ENCODE data around the gene STXBP5L.

Gene STXBP5L

DNA sequence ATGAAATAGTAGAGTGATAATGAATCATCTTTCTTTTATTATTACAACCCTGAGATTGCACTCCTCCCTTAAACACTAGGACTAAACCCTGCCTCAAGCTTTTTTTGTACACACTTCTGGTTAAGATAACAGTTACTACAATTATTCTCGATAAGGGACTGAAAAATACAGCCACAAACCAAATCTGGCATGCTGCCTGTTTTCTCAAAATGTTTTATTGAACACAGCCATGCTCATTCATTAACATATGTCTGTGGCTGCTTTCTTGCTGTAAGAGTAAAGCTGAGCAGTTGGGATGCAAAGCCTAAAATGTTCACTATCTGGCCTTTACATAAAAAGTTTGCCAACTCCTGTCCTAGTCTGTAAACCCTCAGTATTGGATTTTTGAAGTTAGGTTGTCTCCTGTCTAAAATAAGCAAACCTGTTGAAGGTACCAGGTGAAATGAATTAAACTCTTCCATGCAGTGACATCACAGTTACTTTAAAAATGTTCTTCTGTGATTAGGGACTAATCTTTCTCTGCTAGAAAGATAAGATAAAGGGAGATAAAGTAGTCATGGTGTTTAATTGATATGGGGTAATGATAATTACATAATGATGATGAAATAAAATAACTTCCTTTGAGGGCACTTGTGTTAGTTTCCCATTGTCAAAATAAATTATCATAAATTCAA lies 218.2 kb downstream of the STXBP5L start:
- Histone ChIP-seq H3K79me1 (replicated peaks; ENCODE audit: low read length, poor library complexity, severe bottlenecking) (no peaks in the 10 kb centered on the region), H3K4ac (ENCODE audit: low read depth in 1 of 2, low read length in 2 of 2) (no peak overlapping the region), H3K14ac (ENCODE audit: low read length in 2 of 2) (no peak overlapping the region), H4K8ac (ENCODE audit: low read length) (no peak overlapping the region), H3K9me3 (ENCODE audit: control insufficient read depth, low read length) (peaks cover 11% of the 10 kb centered on the region), H4K91ac (ENCODE audit: low read length) (no peak overlapping the region), H3K4me1 (ENCODE audit: control insufficient read depth, insufficient read depth, low read depth, low read length) (no peaks in the 10 kb centered on the region), H3K27me3 (ENCODE audit: control insufficient read depth in 1 of 2, insufficient read depth in 1 of 2, low read length in 2 of 2) (no peaks in the 10 kb centered on the region), H3K9ac (ENCODE audit: low read length) (no peak overlapping the region), H2AK5ac (ENCODE audit: low read length, severe bottlenecking) (no peak overlapping the region), H2BK120ac (ENCODE audit: low read depth, low read length) (no peak overlapping the region), H3K36me3 (ENCODE audit: control insufficient read depth in 1 of 2, insufficient read depth in 2 of 2, low read depth in 1 of 2, low read length in 2 of 2) (no peaks in the 10 kb centered on the region), H3K18ac (ENCODE audit: low read depth in 1 of 2, low read length in 2 of 2) (no peak overlapping the region), H3K4me2 (ENCODE audit: low read length, poor library complexity, severe bottlenecking) (no peak overlapping the region), H2BK15ac (ENCODE audit: low read depth, poor library complexity, severe bottlenecking) (no peak overlapping the region), H3K4me3 (ENCODE audit: insufficient read depth in 1 of 2, low read depth in 1 of 2, low read length in 2 of 2) (no peak overlapping the region), H3K27ac (ENCODE audit: low read length, poor library complexity, severe bottlenecking) (no peak overlapping the region), H3K23ac (ENCODE audit: low read length in 2 of 2) (no peak overlapping the region), H2BK5ac (ENCODE audit: low read depth, low read length, poor library complexity, severe bottlenecking) (no peak overlapping the region), H2BK12ac (ENCODE audit: low read length in 2 of 2) (no peak overlapping the region), H2AFZ (ENCODE audit: low read depth, low read length) (no peak overlapping the region)
- DNase-seq: no peak
- WGBS: 60% methylated on average over 1 of the region's 1 CpG

DNA sequence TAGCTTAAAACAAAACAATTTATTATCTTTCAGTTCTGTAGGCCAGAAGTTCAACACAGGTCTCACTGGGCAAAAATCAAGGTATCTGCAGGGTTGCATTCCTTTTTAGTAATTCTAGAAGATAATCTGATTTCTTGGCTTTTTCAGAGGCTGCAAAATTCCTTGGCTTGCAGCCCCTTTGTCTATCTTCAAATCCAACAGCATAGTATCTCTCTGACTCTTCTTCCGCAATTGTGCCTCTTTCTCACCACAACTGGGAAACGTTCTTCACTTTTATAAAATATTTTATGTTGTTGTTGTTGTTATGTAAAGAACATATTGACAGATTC lies 218.7 kb downstream of the STXBP5L start:
- Histone ChIP-seq H2BK12ac (ENCODE audit: low read length in 2 of 2) (no peak overlapping the region), H3K4me1 (ENCODE audit: control insufficient read depth, insufficient read depth, low read depth, low read length) (no peaks in the 10 kb centered on the region)

DNA sequence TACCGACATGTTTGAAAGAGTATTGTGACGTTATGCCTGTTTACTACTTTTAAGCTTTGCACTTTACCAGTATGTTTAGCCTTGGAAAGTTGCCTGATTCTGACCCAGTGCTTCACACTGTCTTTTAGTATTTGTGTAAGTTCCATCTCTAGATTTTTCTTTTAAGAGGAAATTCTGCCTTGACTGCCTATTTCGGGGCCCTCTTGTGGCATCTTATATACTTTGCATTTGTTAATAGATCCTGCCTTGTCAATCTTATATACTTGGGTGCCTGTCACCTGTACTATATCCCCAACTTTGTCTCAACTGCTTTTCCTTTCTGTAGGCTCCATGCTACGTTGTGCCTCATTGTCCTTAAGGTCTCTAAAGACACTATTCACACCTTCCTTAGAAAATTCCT lies 244.6 kb downstream of the STXBP5L start:
- Histone ChIP-seq H4K91ac (ENCODE audit: low read length) (no peak overlapping the region), H2BK120ac (ENCODE audit: low read depth, low read length) (no peak overlapping the region), H3K4me2 (ENCODE audit: low read length, poor library complexity, severe bottlenecking) (no peak overlapping the region), H3K27me3 (ENCODE audit: control insufficient read depth in 1 of 2, insufficient read depth in 1 of 2, low read length in 2 of 2) (no peaks in the 10 kb centered on the region), H2AFZ (ENCODE audit: low read depth, low read length) (no peak overlapping the region), H3K9me3 (ENCODE audit: control insufficient read depth, low read length) (peaks cover 14% of the 10 kb centered on the region), H3K27ac (ENCODE audit: low read length, poor library complexity, severe bottlenecking) (no peak overlapping the region), H3K4me1 (ENCODE audit: control insufficient read depth, insufficient read depth, low read depth, low read length) (no peaks in the 10 kb centered on the region), H3K9ac (ENCODE audit: low read length) (no peak overlapping the region), H3K4me3 (ENCODE audit: insufficient read depth in 1 of 2, low read depth in 1 of 2, low read length in 2 of 2) (no peak overlapping the region), H3K14ac (ENCODE audit: low read length in 2 of 2) (no peak overlapping the region), H4K8ac (ENCODE audit: low read length) (no peak overlapping the region), H2BK5ac (ENCODE audit: low read depth, low read length, poor library complexity, severe bottlenecking) (no peak overlapping the region), H2BK15ac (ENCODE audit: low read depth, poor library complexity, severe bottlenecking) (no peak overlapping the region), H3K18ac (ENCODE audit: low read depth in 1 of 2, low read length in 2 of 2) (no peak overlapping the region), H2BK12ac (ENCODE audit: low read length in 2 of 2) (no peak overlapping the region), H3K23ac (ENCODE audit: low read length in 2 of 2) (no peak overlapping the region), H2AK5ac (ENCODE audit: low read length, severe bottlenecking) (no peak overlapping the region), H3K36me3 (ENCODE audit: control insufficient read depth in 1 of 2, insufficient read depth in 2 of 2, low read depth in 1 of 2, low read length in 2 of 2) (no peaks in the 10 kb centered on the region), H3K4ac (ENCODE audit: low read depth in 1 of 2, low read length in 2 of 2) (no peak overlapping the region), H3K79me1 (replicated peaks; ENCODE audit: low read length, poor library complexity, severe bottlenecking) (no peaks in the 10 kb centered on the region)
- 58% methylated on average over 4 of the region's 4 CpGs for WGBS
- peak; percentile 2 for DNase-seq

More for the DNA sequence above, 218.7 kb downstream of the STXBP5L start:
- no peak overlapping the region for H3K9ac ChIP-seq (ENCODE audit: low read length)
- no peak overlapping the region for H2AK5ac ChIP-seq (ENCODE audit: low read length, severe bottlenecking)
- no peak overlapping the region for H2BK5ac ChIP-seq (ENCODE audit: low read depth, low read length, poor library complexity, severe bottlenecking)
- no peak overlapping the region for H3K14ac ChIP-seq (ENCODE audit: low read length in 2 of 2)
- no peak overlapping the region for H2AFZ ChIP-seq (ENCODE audit: low read depth, low read length)
- H2BK15ac ChIP-seq (ENCODE audit: low read depth, poor library complexity, severe bottlenecking): no peak overlapping the region
- H3K79me1 ChIP-seq (replicated peaks; ENCODE audit: low read length, poor library complexity, severe bottlenecking): no peaks in the 10 kb centered on the region
- H3K27ac ChIP-seq (ENCODE audit: low read length, poor library complexity, severe bottlenecking): no peak overlapping the region
- DNase-seq: no peak
- H3K18ac ChIP-seq (ENCODE audit: low read depth in 1 of 2, low read length in 2 of 2): no peak overlapping the region
- no peaks in the 10 kb centered on the region for H3K36me3 ChIP-seq (ENCODE audit: control insufficient read depth in 1 of 2, insufficient read depth in 2 of 2, low read depth in 1 of 2, low read length in 2 of 2)
- no peak overlapping the region for H2BK120ac ChIP-seq (ENCODE audit: low read depth, low read length)
- H3K4ac ChIP-seq (ENCODE audit: low read depth in 1 of 2, low read length in 2 of 2): no peak overlapping the region
- H3K4me2 ChIP-seq (ENCODE audit: low read length, poor library complexity, severe bottlenecking): no peak overlapping the region
- H3K27me3 ChIP-seq (ENCODE audit: control insufficient read depth in 1 of 2, insufficient read depth in 1 of 2, low read length in 2 of 2): no peaks in the 10 kb centered on the region
- H3K23ac ChIP-seq (ENCODE audit: low read length in 2 of 2): no peak overlapping the region
- no CpG with 5 or more reads among the region's 2 CpGs for WGBS
- H3K9me3 ChIP-seq (ENCODE audit: control insufficient read depth, low read length): peaks cover 12% of the 10 kb centered on the region
- H4K91ac ChIP-seq (ENCODE audit: low read length): no peak overlapping the region
- no peak overlapping the region for H3K4me3 ChIP-seq (ENCODE audit: insufficient read depth in 1 of 2, low read depth in 1 of 2, low read length in 2 of 2)
- no peak overlapping the region for H4K8ac ChIP-seq (ENCODE audit: low read length)

DNA sequence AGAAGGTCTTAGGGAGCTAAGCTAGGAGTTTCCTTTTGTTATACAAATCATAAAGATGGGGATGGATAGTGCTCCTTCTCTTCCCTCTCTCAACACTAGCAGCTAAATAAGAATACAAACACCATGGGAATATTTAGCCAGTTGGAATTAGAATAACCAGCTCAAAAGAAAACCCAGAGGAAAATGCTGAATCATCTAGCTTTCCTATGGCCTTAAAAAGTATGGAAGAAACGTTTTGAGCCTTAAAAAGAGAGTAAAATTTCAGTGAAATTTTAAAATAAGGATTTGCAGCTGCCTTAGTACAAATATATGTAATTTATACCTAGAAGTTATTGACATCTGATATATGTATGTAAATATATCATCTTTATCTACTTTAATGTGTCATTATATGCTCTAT lies 245.8 kb downstream of the STXBP5L start:
- Histone ChIP-seq H3K27ac (ENCODE audit: low read length, poor library complexity, severe bottlenecking) (no peak overlapping the region), H2BK5ac (ENCODE audit: low read depth, low read length, poor library complexity, severe bottlenecking) (no peak overlapping the region), H2BK120ac (ENCODE audit: low read depth, low read length) (no peak overlapping the region), H3K9me3 (ENCODE audit: control insufficient read depth, low read length) (peaks cover 5% of the 10 kb centered on the region), H3K4ac (ENCODE audit: low read depth in 1 of 2, low read length in 2 of 2) (no peak overlapping the region), H2BK12ac (ENCODE audit: low read length in 2 of 2) (no peak overlapping the region), H3K79me1 (replicated peaks; ENCODE audit: low read length, poor library complexity, severe bottlenecking) (no peaks in the 10 kb centered on the region), H3K23ac (ENCODE audit: low read length in 2 of 2) (no peak overlapping the region), H3K18ac (ENCODE audit: low read depth in 1 of 2, low read length in 2 of 2) (no peak overlapping the region), H4K8ac (ENCODE audit: low read length) (no peak overlapping the region), H3K4me3 (ENCODE audit: insufficient read depth in 1 of 2, low read depth in 1 of 2, low read length in 2 of 2) (no peak overlapping the region), H2BK15ac (ENCODE audit: low read depth, poor library complexity, severe bottlenecking) (no peak overlapping the region), H3K27me3 (ENCODE audit: control insufficient read depth in 1 of 2, insufficient read depth in 1 of 2, low read length in 2 of 2) (no peaks in the 10 kb centered on the region), H3K4me1 (ENCODE audit: control insufficient read depth, insufficient read depth, low read depth, low read length) (no peaks in the 10 kb centered on the region), H3K9ac (ENCODE audit: low read length) (no peak overlapping the region), H4K91ac (ENCODE audit: low read length) (no peak overlapping the region), H2AFZ (ENCODE audit: low read depth, low read length) (no peak overlapping the region), H3K4me2 (ENCODE audit: low read length, poor library complexity, severe bottlenecking) (no peak overlapping the region), H3K14ac (ENCODE audit: low read length in 2 of 2) (no peak overlapping the region), H2AK5ac (ENCODE audit: low read length, severe bottlenecking) (no peak overlapping the region), H3K36me3 (ENCODE audit: control insufficient read depth in 1 of 2, insufficient read depth in 2 of 2, low read depth in 1 of 2, low read length in 2 of 2) (no peaks in the 10 kb centered on the region)
- no peak for DNase-seq
- 20% methylated on average over 1 of the region's 1 CpG for WGBS

All from mesenchymal stem cell (in vitro differentiated cells and primary cell).